ENCODE measurements around the gene HPSE2. TPM values are rescaled to one million over a fixed set of nuclear protein-coding genes. Genes with fewer than 3 reads are reported as not detected.

HPSE2 gene
- total and polyA plus RNA-seq, 2 experiments from 2014 or later: 0.10 to 0.24 TPM

GRCh38 chr10:98684019-98684899 lies 551.4 kb downstream of the HPSE2 start:
- peaks cover 24% of the 10 kb centered on the region; the same call in 2 of the 3 replicates for H3K9me3 Mint-ChIP-seq
- H3F3A ChIP-seq (replicated peaks; ENCODE audit: low read depth): no peaks in the 10 kb centered on the region
- no peaks in the 10 kb centered on the region for H3K27me3 ChIP-seq (ENCODE audit: insufficient read depth)
- no peaks in the 10 kb centered on the region for H3K9me2 ChIP-seq (ENCODE audit: insufficient read depth)
- DNase-seq (ENCODE audit: low spot score) (no peak), ATAC-seq (no peak)
- no peak overlapping the region for H3K4me3 ChIP-seq
- TF ChIP-seq CREB1 (CRISPR knock-in tag; IDR thresholded peaks at IDR 0.05; ENCODE audit: low read depth): no peak
- TF ChIP-seq ETS1 (IDR thresholded peaks at IDR 0.05): no peak
- no peak for TF ChIP-seq POLR2AphosphoS5 (IDR thresholded peaks at IDR 0.05; ENCODE audit: low read depth)
- TF ChIP-seq NANOG (IDR thresholded peaks at IDR 0.05; ENCODE audit: borderline replicate concordance): no peak
- TF ChIP-seq CTCF (conservative IDR thresholded peaks at IDR 0.05; ENCODE audit: low read depth in 2 of 2): no peak
- no peak for TF ChIP-seq REST (IDR thresholded peaks at IDR 0.05; ENCODE audit: unreplicated experiment)
- TF ChIP-seq ZNF114 (CRISPR knock-in tag; IDR thresholded peaks at IDR 0.05): no peak
- H3K36me3 Mint-ChIP-seq (ENCODE audit: low read depth): peaks cover 8% of the 10 kb centered on the region; the same call in 1 of the 3 replicates
- no peaks in the 10 kb centered on the region for H3K79me2 ChIP-seq (replicated peaks; ENCODE audit: insufficient read depth)
- peaks cover 1% of the 10 kb centered on the region for H3K27me3 Mint-ChIP-seq (ENCODE audit: insufficient read depth, low read depth, poor library complexity)
- peaks cover 4% of the 10 kb centered on the region; the same call in 1 of the 2 replicates for H3K36me3 ChIP-seq (ENCODE audit: insufficient read depth)
- H2AFZ ChIP-seq: no peak overlapping the region; the same call in 1 of the 2 replicates
- no peaks in the 10 kb centered on the region for H3K4me1 ChIP-seq (ENCODE audit: insufficient read depth)
- no peaks in the 10 kb centered on the region for H4K20me1 ChIP-seq (replicated peaks; ENCODE audit: insufficient read depth)
- H3K4me3 Mint-ChIP-seq: no peak overlapping the region
- no peak overlapping the region for H3K27ac Mint-ChIP-seq
- H3K4me1 Mint-ChIP-seq: no peaks in the 10 kb centered on the region
- no peak overlapping the region for H3K4me2 ChIP-seq
- no peak overlapping the region for H3K27ac ChIP-seq (ENCODE audit: low read depth)

GRCh38 chr10:98676895-98677294 lies 558.8 kb downstream of the HPSE2 start:
- Mint-ChIP-seq H3K36me3 (ENCODE audit: low read depth) (no peaks in the 10 kb centered on the region), H3K4me3 (no peak overlapping the region), H3K27ac (peak overlapping the region; percentile 47; the same call in 1 of the 2 replicates), H3K4me1 (peaks cover 12% of the 10 kb centered on the region; the same call in 2 of the 3 replicates), H3K9me3 (no peaks in the 10 kb centered on the region), H3K27me3 (ENCODE audit: insufficient read depth, low read depth, poor library complexity) (no peaks in the 10 kb centered on the region)
- H3K79me2 ChIP-seq (replicated peaks; ENCODE audit: insufficient read depth): no peaks in the 10 kb centered on the region
- H3K27me3 ChIP-seq (ENCODE audit: insufficient read depth): no peaks in the 10 kb centered on the region
- no peaks in the 10 kb centered on the region for H3K36me3 ChIP-seq (ENCODE audit: insufficient read depth)
- no peak overlapping the region for H3K27ac ChIP-seq (ENCODE audit: low read depth)
- H3K9me2 ChIP-seq (ENCODE audit: insufficient read depth): no peaks in the 10 kb centered on the region
- H4K20me1 ChIP-seq (replicated peaks; ENCODE audit: insufficient read depth): no peaks in the 10 kb centered on the region
- DNase-seq (ENCODE audit: low spot score) (peak; percentile 53), ATAC-seq (peak; percentile 58)
- no peak overlapping the region for H2AFZ ChIP-seq
- H3K4me1 ChIP-seq (ENCODE audit: insufficient read depth): peaks cover 11% of the 10 kb centered on the region
- no peak overlapping the region for H3K4me2 ChIP-seq
- H3F3A ChIP-seq (replicated peaks; ENCODE audit: low read depth): no peaks in the 10 kb centered on the region
- H3K4me3 ChIP-seq: no peak overlapping the region
- TF ChIP-seq CTCF (conservative IDR thresholded peaks at IDR 0.05; ENCODE audit: low read depth in 2 of 2) (peak; percentile 32 to 50; a peak in 3 of 4 replicates), EZH2phosphoT487 (IDR thresholded peaks at IDR 0.05; ENCODE audit: unreplicated experiment) (no peak)

Data from GM23338 (cell line).